Neutrophil (primary cell): Measurements from ENCODE around the gene MRPS35.

ENCODE experiments used
- H3K27ac ChIP-seq: fragments of 200-600 bp; sonication (generic); 2 replicates; pipeline ENCODE4 v1.5.1; 2016; ENCODE audit warnings: mild to moderate bottlenecking, moderate library complexity
- H3K27me3 ChIP-seq: fragments of 200-600 bp; sonication (generic); 2 replicates; pipeline ENCODE4 v1.6.0; 2016; ENCODE audit warnings: mild to moderate bottlenecking
- H3K36me3 ChIP-seq: fragments of 200-600 bp; sonication (generic); 2 replicates; pipeline ENCODE4 v1.5.1; 2017
- H3K4me1 ChIP-seq, 2 experiments: fragments of 200-600 bp in 1 of 2; sonication (generic) in 1 of 2; 1 replicate in 1 of 2; 2 replicates in 1 of 2; pipeline versions ENCODE4 v1.5.1 to v1.6.1; 2013 to 2016; ENCODE audit warnings: low read depth in 1 of 2, low read length in 1 of 2, mild to moderate bottlenecking in 1 of 2, moderate library complexity in 1 of 2; ENCODE audit not compliant: control insufficient read depth in 1 of 2, insufficient read depth in 1 of 2
- H3K4me3 ChIP-seq, 2 experiments: fragments of 200-600 bp in 1 of 2; sonication (generic) in 1 of 2; 1 replicate in 1 of 2; 2 replicates in 1 of 2; pipeline ENCODE4 v1.5.1; 2013 to 2016; ENCODE audit warnings: low read depth in 1 of 2, low read length in 1 of 2, mild to moderate bottlenecking in 1 of 2, moderate library complexity in 1 of 2
- H3K9me3 ChIP-seq: fragments of 200-600 bp; sonication (generic); 2 replicates; pipeline ENCODE4 v1.5.1; 2016
- TF ChIP-seq, protein P1 (sequence below): fragments of 200-600 bp; sonication (generic); IDR thresholded peaks from 2 replicates; pipeline ENCODE4 v1.5.1; 2016; ENCODE audit warnings: antibody characterized with exemption

Gene MRPS35

GRCh38 chr12:27766587-27766986 lies 56.0 kb downstream of the MRPS35 start:
- Histone ChIP-seq H3K36me3 (no peaks in the 10 kb centered on the region), H3K4me3 (no peak overlapping the region), H3K4me1 (no peaks in the 10 kb centered on the region), H3K9me3 (no peaks in the 10 kb centered on the region), H3K27ac (no peak overlapping the region), H3K27me3 (no peaks in the 10 kb centered on the region)
- TF ChIP-seq, protein P1, sequence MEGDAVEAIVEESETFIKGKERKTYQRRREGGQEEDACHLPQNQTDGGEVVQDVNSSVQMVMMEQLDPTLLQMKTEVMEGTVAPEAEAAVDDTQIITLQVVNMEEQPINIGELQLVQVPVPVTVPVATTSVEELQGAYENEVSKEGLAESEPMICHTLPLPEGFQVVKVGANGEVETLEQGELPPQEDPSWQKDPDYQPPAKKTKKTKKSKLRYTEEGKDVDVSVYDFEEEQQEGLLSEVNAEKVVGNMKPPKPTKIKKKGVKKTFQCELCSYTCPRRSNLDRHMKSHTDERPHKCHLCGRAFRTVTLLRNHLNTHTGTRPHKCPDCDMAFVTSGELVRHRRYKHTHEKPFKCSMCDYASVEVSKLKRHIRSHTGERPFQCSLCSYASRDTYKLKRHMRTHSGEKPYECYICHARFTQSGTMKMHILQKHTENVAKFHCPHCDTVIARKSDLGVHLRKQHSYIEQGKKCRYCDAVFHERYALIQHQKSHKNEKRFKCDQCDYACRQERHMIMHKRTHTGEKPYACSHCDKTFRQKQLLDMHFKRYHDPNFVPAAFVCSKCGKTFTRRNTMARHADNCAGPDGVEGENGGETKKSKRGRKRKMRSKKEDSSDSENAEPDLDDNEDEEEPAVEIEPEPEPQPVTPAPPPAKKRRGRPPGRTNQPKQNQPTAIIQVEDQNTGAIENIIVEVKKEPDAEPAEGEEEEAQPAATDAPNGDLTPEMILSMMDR, result no peak

- no peaks in the 10 kb centered on the region for H3K36me3 ChIP-seq
- no peak overlapping the region for H3K27ac ChIP-seq
- no peaks in the 10 kb centered on the region for H3K4me1 ChIP-seq
- no peaks in the 10 kb centered on the region for H3K27me3 ChIP-seq
- no peaks in the 10 kb centered on the region for H3K9me3 ChIP-seq
- no peak overlapping the region for H3K4me3 ChIP-seq
- TF ChIP-seq, protein P1, result no peak
Observed at GRCh38 chr12:27769142-27769673, 58.6 kb downstream of the MRPS35 start.

DNA sequence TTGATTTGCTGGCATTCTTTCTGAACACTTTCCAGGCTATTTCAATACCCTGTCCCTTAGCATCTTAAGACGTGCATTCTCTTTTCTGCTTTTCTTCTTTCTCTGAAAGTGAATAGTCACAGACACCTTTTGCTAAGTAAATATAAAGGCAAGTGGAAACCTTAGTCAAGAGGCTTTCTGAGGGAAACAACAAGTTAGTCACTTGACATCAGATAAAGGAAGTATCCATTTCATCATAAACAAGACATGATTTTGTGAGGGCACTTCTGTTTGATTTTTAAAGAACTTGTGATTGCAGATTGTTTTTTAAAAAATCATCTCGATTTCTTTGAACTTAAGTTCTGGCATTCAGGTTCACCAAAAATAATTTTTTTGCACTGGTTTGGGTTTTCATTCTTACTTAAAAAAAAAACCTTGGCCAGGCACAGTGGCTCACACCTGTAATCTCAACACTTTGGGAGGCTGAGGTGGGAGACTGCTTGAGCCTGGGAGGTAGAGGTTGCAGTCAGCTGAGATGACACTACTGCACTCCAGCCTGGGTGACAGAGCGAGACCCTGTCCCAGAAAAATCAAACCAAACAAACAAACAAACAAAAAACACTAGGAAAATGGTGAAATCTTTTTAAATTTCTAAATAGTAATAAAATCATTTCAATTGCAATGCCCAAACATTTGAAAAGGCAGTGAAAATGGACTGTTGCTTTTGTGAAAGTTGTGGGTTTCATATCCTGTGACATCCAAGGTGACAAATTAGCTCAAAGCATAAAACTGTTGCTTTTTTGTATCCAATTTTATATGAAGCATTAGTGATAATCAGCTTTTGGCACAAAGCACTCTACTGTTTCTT lies 61.1 kb downstream of the MRPS35 start:
- no peak overlapping the region for H3K4me3 ChIP-seq
- TF ChIP-seq, protein P1, result no peak
- H3K4me1 ChIP-seq, result no peaks in the 10 kb centered on the region
- no peaks in the 10 kb centered on the region for H3K27me3 ChIP-seq
- H3K36me3 ChIP-seq, result no peaks in the 10 kb centered on the region
- H3K27ac ChIP-seq, result no peak overlapping the region
- no peaks in the 10 kb centered on the region for H3K9me3 ChIP-seq

GRCh38 chr12:27772328-27773049 lies 61.9 kb downstream of the MRPS35 start:
- Histone ChIP-seq H3K27ac (no peak overlapping the region), H3K4me1 (no peaks in the 10 kb centered on the region), H3K4me3 (no peak overlapping the region), H3K9me3 (no peaks in the 10 kb centered on the region), H3K27me3 (no peaks in the 10 kb centered on the region), H3K36me3 (no peaks in the 10 kb centered on the region)
- TF ChIP-seq, protein P1, result no peak

DNA sequence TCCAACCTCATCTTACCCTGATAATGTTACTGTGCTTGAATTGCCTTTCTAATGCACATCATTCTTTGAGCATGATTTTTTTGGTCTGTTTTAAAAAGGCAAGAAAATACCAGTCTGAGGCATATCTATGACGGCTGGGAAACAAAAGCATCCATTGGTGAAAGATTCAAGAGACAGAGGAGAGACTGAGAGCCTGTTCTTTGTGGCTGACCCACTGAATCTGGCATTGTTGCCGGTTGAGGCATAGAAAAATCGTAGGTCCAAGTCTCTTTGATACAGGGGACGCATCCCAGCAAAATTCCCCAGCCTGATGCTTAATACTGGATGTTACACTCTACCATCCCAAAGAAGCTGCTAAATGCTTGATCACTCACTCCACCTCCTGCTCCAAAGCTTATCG lies 66.5 kb downstream of the MRPS35 start:
- H3K4me1 ChIP-seq, result peaks cover 15% of the 10 kb centered on the region in 2 experiments
- H3K27me3 ChIP-seq, result no peaks in the 10 kb centered on the region
- no peak overlapping the region for H3K4me3 ChIP-seq
- TF ChIP-seq, protein P1, result no peak
- H3K27ac ChIP-seq, result no peak overlapping the region
- no peaks in the 10 kb centered on the region for H3K9me3 ChIP-seq
- no peaks in the 10 kb centered on the region for H3K36me3 ChIP-seq
